Vagina (tissue), 2 donors: ENCODE measurements around the gene RTN3. TPM values are rescaled to one million over a fixed set of nuclear protein-coding genes. Genes with fewer than 3 reads are reported as not detected.

Experiments used
- DNase-seq, 2 donors: peaks; one replicate each; pipeline ENCODE4 v3.0.0-alpha.2; 2017; ENCODE audit errors: extremely low spot score in 2 of 2
- H3K27ac ChIP-seq: fragments of 200-600 bp; sonication (generic); one replicate; pipeline ENCODE4 v1.5.1; 2019
- H3K27me3 ChIP-seq: fragments of 200-600 bp; sonication (generic); one replicate; pipeline ENCODE4 v1.5.1; 2019
- H3K36me3 ChIP-seq, 2 donors: fragments of 200-600 bp; sonication (generic); one replicate each; pipeline ENCODE4 v1.5.1; 2017 to 2019
- H3K4me1 ChIP-seq: fragments of 200-600 bp; sonication (generic); one replicate; pipeline ENCODE4 v1.5.1; 2019
- H3K4me3 ChIP-seq, 2 donors: fragments of 200-600 bp; sonication (generic); 1 replicate in 1 of 2; 2 replicates in 1 of 2; pipeline ENCODE4 v1.5.1; 2016 to 2019
- H3K9me3 ChIP-seq: fragments of 200-600 bp; sonication (generic); one replicate; pipeline ENCODE4 v1.5.1; 2019
- POLR2A ChIP-seq, 2 donors: fragments of 450-650 bp; IDR thresholded peaks; one replicate each; pipeline ENCODE4 v1.6.1; 2017; ENCODE audit warnings: antibody characterized with exemption in 2 of 2, mild to moderate bottlenecking in 2 of 2, moderate library complexity in 2 of 2
- POLR2AphosphoS5 ChIP-seq, 2 donors: sonication (generic); formaldehyde crosslinking; IDR thresholded peaks; one replicate each; pipeline ENCODE4 v1.9.0; 2017; ENCODE audit warnings: antibody characterized with exemption in 2 of 2, mild to moderate bottlenecking in 2 of 2, low read depth in 1 of 2; ENCODE audit not compliant: insufficient read depth in 1 of 2
- intact Hi-C: fragments of 100-400 bp; cut with DNase I; formaldehyde crosslinking; loops from one replicate; pipeline ENCODE4 v1.15.1; 2023
- total RNA-seq: library from RNA; depleted of rRNA; stranded (reverse); fragments of >200 nt; gene quantifications from one replicate; pipeline ENCODE4 v1.2.3, GENCODE V29; 2016
- TF ChIP-seq, protein P1 (sequence below), 3 experiments: fragments of 450-650 bp in 2 of 3; fragments of 200-600 bp in 1 of 3; sonication (generic) in 1 of 3; IDR thresholded peaks; one replicate each; pipeline ENCODE4 v1.5.1; 2017 to 2019; ENCODE audit warnings: antibody characterized with exemption in 3 of 3, mild to moderate bottlenecking in 2 of 3, moderate library complexity in 2 of 3

RTN3 gene
- total RNA-seq, 1 donor from 2014 or later = 75.1 TPM

DNA sequence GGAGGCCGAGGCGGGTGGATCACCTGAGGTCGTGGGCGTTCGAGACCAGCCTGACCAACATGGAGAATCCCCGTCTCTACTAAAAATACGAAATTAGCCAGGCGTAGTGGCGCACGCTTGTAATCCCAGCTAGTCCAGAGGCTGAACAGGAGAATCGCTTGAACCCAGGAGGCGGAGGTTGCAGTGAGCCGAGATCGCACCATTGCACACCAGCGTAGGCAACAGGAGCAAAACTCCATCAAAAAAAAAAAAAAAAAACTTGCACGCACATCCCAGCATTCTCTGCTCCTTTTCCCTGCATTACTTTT, 9.2 kb upstream of the RTN3 start:
- TF ChIP-seq, protein P1, sequence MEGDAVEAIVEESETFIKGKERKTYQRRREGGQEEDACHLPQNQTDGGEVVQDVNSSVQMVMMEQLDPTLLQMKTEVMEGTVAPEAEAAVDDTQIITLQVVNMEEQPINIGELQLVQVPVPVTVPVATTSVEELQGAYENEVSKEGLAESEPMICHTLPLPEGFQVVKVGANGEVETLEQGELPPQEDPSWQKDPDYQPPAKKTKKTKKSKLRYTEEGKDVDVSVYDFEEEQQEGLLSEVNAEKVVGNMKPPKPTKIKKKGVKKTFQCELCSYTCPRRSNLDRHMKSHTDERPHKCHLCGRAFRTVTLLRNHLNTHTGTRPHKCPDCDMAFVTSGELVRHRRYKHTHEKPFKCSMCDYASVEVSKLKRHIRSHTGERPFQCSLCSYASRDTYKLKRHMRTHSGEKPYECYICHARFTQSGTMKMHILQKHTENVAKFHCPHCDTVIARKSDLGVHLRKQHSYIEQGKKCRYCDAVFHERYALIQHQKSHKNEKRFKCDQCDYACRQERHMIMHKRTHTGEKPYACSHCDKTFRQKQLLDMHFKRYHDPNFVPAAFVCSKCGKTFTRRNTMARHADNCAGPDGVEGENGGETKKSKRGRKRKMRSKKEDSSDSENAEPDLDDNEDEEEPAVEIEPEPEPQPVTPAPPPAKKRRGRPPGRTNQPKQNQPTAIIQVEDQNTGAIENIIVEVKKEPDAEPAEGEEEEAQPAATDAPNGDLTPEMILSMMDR (IDR thresholded peaks at IDR 0.05) = no peak
- TF ChIP-seq POLR2A (IDR thresholded peaks at IDR 0.05) (no peak), POLR2AphosphoS5 (IDR thresholded peaks at IDR 0.05; ENCODE audit: insufficient read depth in 1 of 2, low read depth in 1 of 2) (no peak)
- Histone ChIP-seq H3K36me3 (no peaks in the 10 kb centered on the region), H3K4me1 (peaks cover 37% of the 10 kb centered on the region), H3K27ac (peak overlapping the region; percentile 96), H3K4me3 (peak overlapping the region in 1 of 2 donors; percentile 65), H3K9me3 (no peaks in the 10 kb centered on the region), H3K27me3 (no peaks in the 10 kb centered on the region)
- intact Hi-C loops = no loop called here
- no peak for DNase-seq

DNA sequence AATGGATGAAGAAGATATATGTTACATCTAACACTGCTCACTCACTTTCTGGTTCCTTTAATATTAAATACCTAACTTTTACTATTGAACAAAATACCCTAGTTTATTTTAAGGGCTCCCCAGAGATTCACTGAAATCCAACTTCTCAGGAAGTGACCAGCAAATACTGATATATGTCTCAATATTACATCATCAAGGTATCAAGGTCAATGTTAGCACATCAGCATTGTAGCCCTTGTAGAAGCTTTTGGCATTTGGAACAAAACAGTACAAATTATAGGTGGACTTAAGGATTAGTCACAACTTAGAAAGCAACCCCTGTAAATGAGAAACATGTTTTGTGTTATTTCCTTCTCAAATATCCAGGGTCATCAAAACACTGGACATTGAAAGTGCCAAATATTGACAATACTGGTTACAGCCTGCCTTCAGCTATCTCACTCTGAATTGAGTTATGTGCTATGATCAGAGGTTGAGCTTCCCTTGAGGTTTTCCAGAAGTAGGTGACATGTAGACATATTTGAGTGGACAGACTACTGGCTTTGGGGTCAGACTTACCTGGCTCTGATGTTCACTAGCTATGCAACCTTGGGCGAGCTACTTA, 8.3 kb upstream of the RTN3 start:
- Histone ChIP-seq H3K4me1 (peaks cover 28% of the 10 kb centered on the region), H3K4me3 (no peak overlapping the region), H3K9me3 (no peaks in the 10 kb centered on the region), H3K36me3 (no peaks in the 10 kb centered on the region), H3K27me3 (no peaks in the 10 kb centered on the region), H3K27ac (no peak overlapping the region)
- intact Hi-C loops = no loop called here
- TF ChIP-seq POLR2A (IDR thresholded peaks at IDR 0.05) (no peak), POLR2AphosphoS5 (IDR thresholded peaks at IDR 0.05; ENCODE audit: insufficient read depth in 1 of 2, low read depth in 1 of 2) (no peak)
- TF ChIP-seq, protein P1 (IDR thresholded peaks at IDR 0.05) = no peak
- no peak for DNase-seq

DNA sequence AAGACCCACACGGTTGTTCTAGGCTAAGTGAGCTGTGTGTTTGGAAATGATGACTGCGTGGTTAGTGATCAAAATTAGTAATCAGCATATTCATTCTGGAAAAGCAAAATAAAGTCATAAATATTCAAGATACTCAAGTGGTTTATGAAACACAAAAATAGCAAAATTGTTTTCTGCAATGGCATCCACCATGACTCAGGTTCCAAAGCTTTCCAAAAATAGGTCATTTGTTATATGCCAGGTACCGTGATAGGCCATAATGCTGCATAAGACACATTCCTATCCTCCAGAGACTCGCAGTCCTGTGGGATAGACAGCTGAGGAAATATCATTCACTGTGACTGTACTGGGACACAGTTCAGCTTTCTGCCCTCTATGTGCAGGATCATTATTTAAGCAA, 7.7 kb upstream of the RTN3 start:
- no peak for DNase-seq
- no peaks in the 10 kb centered on the region for H3K9me3 ChIP-seq
- H3K27ac ChIP-seq = no peak overlapping the region
- H3K27me3 ChIP-seq = no peaks in the 10 kb centered on the region
- peaks cover 22% of the 10 kb centered on the region for H3K4me1 ChIP-seq
- intact Hi-C loops = no loop called here
- H3K36me3 ChIP-seq = no peaks in the 10 kb centered on the region
- TF ChIP-seq POLR2A (IDR thresholded peaks at IDR 0.05) = no peak
- no peak for TF ChIP-seq POLR2AphosphoS5 (IDR thresholded peaks at IDR 0.05; ENCODE audit: insufficient read depth in 1 of 2, low read depth in 1 of 2)
- TF ChIP-seq, protein P1 (IDR thresholded peaks at IDR 0.05) = no peak
- H3K4me3 ChIP-seq = no peak overlapping the region

DNA sequence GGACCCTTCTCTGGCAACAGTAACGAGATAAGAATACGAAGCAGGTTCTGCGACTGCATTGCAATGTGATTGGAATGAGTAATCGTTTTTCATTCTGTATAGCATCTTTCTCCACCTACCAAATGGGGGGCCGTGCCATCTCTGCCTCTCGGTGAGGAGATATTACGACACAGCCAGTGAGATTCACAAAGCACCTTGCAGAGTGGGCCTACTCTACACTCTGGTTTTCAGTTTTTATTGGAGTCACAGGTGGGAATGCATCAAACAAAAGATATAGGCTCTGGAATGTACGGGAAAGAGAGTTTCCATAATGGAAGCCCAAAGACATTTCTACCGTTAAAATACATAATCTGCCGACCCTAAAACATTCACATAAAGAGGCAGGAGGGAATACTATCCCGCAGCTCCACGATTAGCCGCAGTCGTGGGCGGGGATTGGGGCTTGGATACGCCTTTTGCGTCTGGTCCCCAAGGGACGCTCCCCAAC, 423 bp upstream of the RTN3 start:
- Histone ChIP-seq H3K4me1 (peaks cover 36% of the 10 kb centered on the region), H3K9me3 (no peaks in the 10 kb centered on the region), H3K36me3 (no peaks in the 10 kb centered on the region), H3K27me3 (no peaks in the 10 kb centered on the region), H3K4me3 (peak overlapping the region; percentile 84 to 92), H3K27ac (peak overlapping the region; percentile 94)
- TF ChIP-seq POLR2AphosphoS5 (IDR thresholded peaks at IDR 0.05; ENCODE audit: insufficient read depth in 1 of 2, low read depth in 1 of 2) (no peak), POLR2A (IDR thresholded peaks at IDR 0.05) (no peak)
- TF ChIP-seq, protein P1 (IDR thresholded peaks at IDR 0.05) = no peak
- intact Hi-C loops = no loop called here
- no peak for DNase-seq
